Measurements from ENCODE around the gene TAF5L. TPM values are rescaled to one million over a fixed set of nuclear protein-coding genes. Genes with fewer than 3 reads are reported as not detected.

TAF5L gene
- total RNA-seq, 4 donors from 2014 or later = 20.5 to 30.4 (median 24.6) TPM

- WGBS, 2 donors (ENCODE audit: low coverage in 1 of 2) = 86% methylated on average over 4 of the region's 12 CpGs; no CpG with 5 or more reads in 1 of the 2 donors
- no peak for TF ChIP-seq POLR2A (IDR thresholded peaks at IDR 0.05)
- TF ChIP-seq CTCF (IDR thresholded peaks at IDR 0.05) = no peak
- TF ChIP-seq POLR2AphosphoS5 (IDR thresholded peaks at IDR 0.05) = no peak
- no peak for TF ChIP-seq EP300 (IDR thresholded peaks at IDR 0.05)
- H3K9me3 ChIP-seq = no peaks in the 10 kb centered on the region
- no peaks in the 10 kb centered on the region for H3K4me1 ChIP-seq
- peaks cover 0 to 77% of the 10 kb centered on the region in 2 donors for H3K36me3 ChIP-seq
- H3K27me3 ChIP-seq = no peaks in the 10 kb centered on the region
- no peak overlapping the region for H3K27ac ChIP-seq
- no peak for ATAC-seq
- H3K4me3 ChIP-seq = no peak overlapping the region
Observed at GRCh38 chr1:229637746-229638145, 11.8 kb upstream of the TAF5L start.

GRCh38 chr1:229636042-229636441 lies 10.1 kb upstream of the TAF5L start:
- ATAC-seq = no peak

GRCh38 chr1:229631966-229632365 lies 6.0 kb upstream of the TAF5L start:
- Histone ChIP-seq H3K27ac (no peak overlapping the region), H3K36me3 (peaks cover 0 to 38% of the 10 kb centered on the region in 2 donors), H3K9me3 (no peaks in the 10 kb centered on the region), H3K4me1 (peaks cover 0 to 8% (median 5%) of the 10 kb centered on the region in 3 donors), H3K4me3 (no peak overlapping the region), H3K27me3 (no peaks in the 10 kb centered on the region)
- 86 to 94% methylated on average over 6 of the region's 6 CpGs for WGBS, 2 donors (ENCODE audit: low coverage in 1 of 2)
- no peak for ATAC-seq
- TF ChIP-seq CTCF (IDR thresholded peaks at IDR 0.05) (no peak), EP300 (IDR thresholded peaks at IDR 0.05) (no peak), POLR2A (IDR thresholded peaks at IDR 0.05) (no peak), POLR2AphosphoS5 (IDR thresholded peaks at IDR 0.05) (no peak)

More at GRCh38 chr1:229636042-229636441, 10.1 kb upstream of the TAF5L start:
- Histone ChIP-seq H3K9me3 (no peaks in the 10 kb centered on the region), H3K4me3 (no peak overlapping the region), H3K4me1 (no peaks in the 10 kb centered on the region), H3K27ac (no peak overlapping the region), H3K36me3 (peaks cover 0 to 70% of the 10 kb centered on the region in 2 donors), H3K27me3 (no peaks in the 10 kb centered on the region)
- TF ChIP-seq EP300 (IDR thresholded peaks at IDR 0.05) = no peak
- TF ChIP-seq POLR2A (IDR thresholded peaks at IDR 0.05) = no peak
- TF ChIP-seq POLR2AphosphoS5 (IDR thresholded peaks at IDR 0.05) = no peak
- no peak for TF ChIP-seq CTCF (IDR thresholded peaks at IDR 0.05)
- 97% methylated on average over 4 of the region's 9 CpGs; no CpG with 5 or more reads in 1 of the 2 donors for WGBS, 2 donors (ENCODE audit: low coverage in 1 of 2)

- ATAC-seq = no peak
- Histone ChIP-seq H3K9me3 (no peaks in the 10 kb centered on the region), H3K27ac (no peak overlapping the region), H3K4me3 (no peak overlapping the region), H3K36me3 (peaks cover 0 to 30% of the 10 kb centered on the region in 2 donors), H3K27me3 (no peaks in the 10 kb centered on the region), H3K4me1 (peaks cover 0 to 14% (median 8%) of the 10 kb centered on the region in 3 donors)
- 80 to 93% methylated on average over 2 to 3 of the region's 3 CpGs for WGBS, 2 donors (ENCODE audit: low coverage in 1 of 2)
- no peak for TF ChIP-seq EP300 (IDR thresholded peaks at IDR 0.05)
- TF ChIP-seq POLR2A (IDR thresholded peaks at IDR 0.05) = no peak
- no peak for TF ChIP-seq CTCF (IDR thresholded peaks at IDR 0.05)
- TF ChIP-seq POLR2AphosphoS5 (IDR thresholded peaks at IDR 0.05) = no peak
Observed at GRCh38 chr1:229631148-229631547, 5.2 kb upstream of the TAF5L start.

- Histone ChIP-seq H3K27ac (no peak overlapping the region), H3K9me3 (no peaks in the 10 kb centered on the region), H3K4me3 (no peak overlapping the region), H3K27me3 (no peaks in the 10 kb centered on the region), H3K36me3 (peaks cover 0 to 11% of the 10 kb centered on the region in 2 donors), H3K4me1 (peaks cover 4 to 23% (median 8%) of the 10 kb centered on the region in 3 donors)
- 82 to 86% methylated on average over 2 of the region's 2 CpGs for WGBS, 2 donors (ENCODE audit: low coverage in 1 of 2)
- ATAC-seq = no peak
- TF ChIP-seq POLR2AphosphoS5 (IDR thresholded peaks at IDR 0.05) (no peak), EP300 (IDR thresholded peaks at IDR 0.05) (no peak), CTCF (IDR thresholded peaks at IDR 0.05) (no peak), POLR2A (IDR thresholded peaks at IDR 0.05) (no peak)
Observed at GRCh38 chr1:229629261-229629660, 3.3 kb upstream of the TAF5L start.

Measured in gastroesophageal sphincter (tissue), 4 donors.